GM21717 (cell line): Measurements from ENCODE around the gene SLFN14.
"Not testable (repeated sequence)": the region's sequence is repeated elsewhere in the genome, so short reads cannot be mapped to it uniquely, and the experiment has no call there.

Experiments
- ATAC-seq: cut with Tn5 transposase; IDR thresholded peaks from one replicate; pipeline ENCODE4 v1.9.1; 2021; ENCODE audit warnings: mild to moderate bottlenecking, moderate library complexity; ENCODE audit not compliant: unreplicated experiment

SLFN14 gene

GRCh38 chr17:35560703-35561102 is at the start of gene SLFN14:
Gene SLFN14, minus strand, starts transcription at chr17:35560819. Its CDS starts 2,757 bp downstream, at chr17:35558062.
- ATAC-seq, result no peak

- ATAC-seq, result no peak
Measured at GRCh38 chr17:35609831-35610230, 49.2 kb upstream of the SLFN14 start.

- ATAC-seq, result no peak
Measured at GRCh38 chr17:35607239-35607847, 46.7 kb upstream of the SLFN14 start.

- ATAC-seq, result no peak
Measured at GRCh38 chr17:35605678-35606077, 45.1 kb upstream of the SLFN14 start.

- ATAC-seq, result no peak
Measured at GRCh38 chr17:35603674-35604073, 43.1 kb upstream of the SLFN14 start.

GRCh38 chr17:35597604-35598003 is 37.0 kb upstream of the SLFN14 start:
- no peak for ATAC-seq

GRCh38 chr17:35596530-35597233 is 36.1 kb upstream of the SLFN14 start:
- ATAC-seq, result no peak

- ATAC-seq, result no peak
Measured at GRCh38 chr17:35596072-35596471, 35.5 kb upstream of the SLFN14 start.

- ATAC-seq, result no peak
Measured at GRCh38 chr17:35588196-35588920, 27.7 kb upstream of the SLFN14 start.

GRCh38 chr17:35587074-35587961 is 26.7 kb upstream of the SLFN14 start, which contains the start of gene AP2B1:
Gene AP2B1, plus strand, starts transcription at chr17:35587322. Its CDS starts 6,709 bp downstream, at chr17:35594031.
- ATAC-seq, result peak; percentile 80

- peak; percentile 8 for ATAC-seq
Measured at GRCh38 chr17:35586569-35587073, 26.0 kb upstream of the SLFN14 start.

- ATAC-seq, result no peak
Measured at GRCh38 chr17:35584061-35584460, 23.4 kb upstream of the SLFN14 start.

- ATAC-seq, result no peak
Measured at GRCh38 chr17:35578929-35579432, 18.4 kb upstream of the SLFN14 start.

GRCh38 chr17:35578197-35578928 is 17.7 kb upstream of the SLFN14 start, which contains the start of gene PEX12:
Gene PEX12, minus strand, starts transcription at chr17:35578571. Its CDS starts 550 bp downstream, at chr17:35578021.
- peak; percentile 88 for ATAC-seq

- no peak for ATAC-seq
Measured at GRCh38 chr17:35577830-35578196, 17.2 kb upstream of the SLFN14 start.

GRCh38 chr17:35575759-35576158 is 15.1 kb upstream of the SLFN14 start:
- ATAC-seq, result no peak

GRCh38 chr17:35569405-35569804 is 8.8 kb upstream of the SLFN14 start:
- ATAC-seq, result no peak

GRCh38 chr17:35568561-35568960 is 7.9 kb upstream of the SLFN14 start:
- peak; percentile 18 for ATAC-seq

- ATAC-seq, result no peak
Measured at GRCh38 chr17:35566968-35567367, 6.3 kb upstream of the SLFN14 start.

GRCh38 chr17:35563181-35563580 is 2.6 kb upstream of the SLFN14 start:
- not testable (repeated sequence) for ATAC-seq
